IPS-18a (cell line): Measurements from ENCODE around the gene SLC4A9.
"Not testable (repeated sequence)": the region's sequence is repeated elsewhere in the genome, so short reads cannot be mapped to it uniquely, and the experiment has no call there.

Experiments used
- H3K27ac ChIP-seq: one replicate; pipeline ENCODE4 v1.5.1; 2013; ENCODE audit warnings: low read length
- H3K27me3 ChIP-seq: one replicate; pipeline ENCODE4 v1.6.1; 2013; ENCODE audit warnings: mild to moderate bottlenecking, low read length; ENCODE audit not compliant: control insufficient read depth, insufficient read depth
- H3K36me3 ChIP-seq: one replicate; pipeline ENCODE4 v1.6.1; 2013; ENCODE audit warnings: low read depth, low read length; ENCODE audit not compliant: control insufficient read depth
- H3K4me1 ChIP-seq: one replicate; pipeline ENCODE4 v1.6.1; 2013; ENCODE audit warnings: low read depth, low read length; ENCODE audit not compliant: control insufficient read depth
- H3K4me3 ChIP-seq: one replicate; pipeline ENCODE4 v1.5.1; 2013; ENCODE audit warnings: low read length
- H3K9ac ChIP-seq: one replicate; pipeline ENCODE4 v1.6.1; 2013; ENCODE audit warnings: mild to moderate bottlenecking, low read length, moderate library complexity
- H3K9me3 ChIP-seq: one replicate; pipeline ENCODE4 v1.6.1; 2013; ENCODE audit warnings: low read depth, low read length; ENCODE audit not compliant: control insufficient read depth

The SLC4A9 gene

GRCh38 chr5:140408750-140409241 lies 48.8 kb downstream of the SLC4A9 start:
- H3K9me3 ChIP-seq = no peaks in the 10 kb centered on the region
- no peaks in the 10 kb centered on the region for H3K36me3 ChIP-seq
- no peak overlapping the region for H3K9ac ChIP-seq
- H3K27me3 ChIP-seq = no peaks in the 10 kb centered on the region
- H3K27ac ChIP-seq = no peak overlapping the region
- H3K4me1 ChIP-seq = peaks cover 10% of the 10 kb centered on the region
- no peak overlapping the region for H3K4me3 ChIP-seq

- no peaks in the 10 kb centered on the region for H3K36me3 ChIP-seq
- H3K9me3 ChIP-seq = no peaks in the 10 kb centered on the region
- no peak overlapping the region for H3K9ac ChIP-seq
- H3K27ac ChIP-seq = no peak overlapping the region
- no peaks in the 10 kb centered on the region for H3K27me3 ChIP-seq
- H3K4me1 ChIP-seq = no peaks in the 10 kb centered on the region
- no peak overlapping the region for H3K4me3 ChIP-seq
These were observed 53.2 kb downstream of the SLC4A9 start for GRCh38 chr5:140413230-140413629.

GRCh38 chr5:140417235-140417634 lies 57.2 kb downstream of the SLC4A9 start:
- Histone ChIP-seq H3K27ac (no peak overlapping the region), H3K9ac (no peak overlapping the region), H3K9me3 (no peaks in the 10 kb centered on the region), H3K36me3 (no peaks in the 10 kb centered on the region), H3K4me1 (no peaks in the 10 kb centered on the region), H3K27me3 (no peaks in the 10 kb centered on the region), H3K4me3 (no peak overlapping the region)

GRCh38 chr5:140418862-140419520 lies 59.0 kb downstream of the SLC4A9 start:
- H3K9me3 ChIP-seq = no peaks in the 10 kb centered on the region
- H3K4me3 ChIP-seq = no peak overlapping the region
- H3K9ac ChIP-seq = no peak overlapping the region
- H3K27ac ChIP-seq = no peak overlapping the region
- no peaks in the 10 kb centered on the region for H3K4me1 ChIP-seq
- no peaks in the 10 kb centered on the region for H3K27me3 ChIP-seq
- no peaks in the 10 kb centered on the region for H3K36me3 ChIP-seq

- Histone ChIP-seq H3K36me3 (no peaks in the 10 kb centered on the region), H3K27me3 (no peaks in the 10 kb centered on the region), H3K4me1 (no peaks in the 10 kb centered on the region), H3K9me3 (no peaks in the 10 kb centered on the region), H3K9ac (no peak overlapping the region), H3K27ac (no peak overlapping the region), H3K4me3 (no peak overlapping the region)
These were observed 60.2 kb downstream of the SLC4A9 start for GRCh38 chr5:140420226-140420570.

- Histone ChIP-seq H3K9me3 (no peaks in the 10 kb centered on the region), H3K9ac (no peak overlapping the region), H3K27ac (no peak overlapping the region), H3K4me3 (no peak overlapping the region), H3K4me1 (no peaks in the 10 kb centered on the region), H3K36me3 (no peaks in the 10 kb centered on the region), H3K27me3 (no peaks in the 10 kb centered on the region)
These were observed 60.8 kb downstream of the SLC4A9 start for GRCh38 chr5:140420665-140421361.

- not testable (repeated sequence) for H3K27ac ChIP-seq, H3K4me3 ChIP-seq, H3K4me1 ChIP-seq, H3K27me3 ChIP-seq, H3K9me3 ChIP-seq, H3K36me3 ChIP-seq, H3K9ac ChIP-seq
These were observed 61.4 kb downstream of the SLC4A9 start for GRCh38 chr5:140421375-140421774.

GRCh38 chr5:140423609-140424008 lies 63.6 kb downstream of the SLC4A9 start:
- Histone ChIP-seq H3K36me3 (no peaks in the 10 kb centered on the region), H3K9me3 (no peaks in the 10 kb centered on the region), H3K27ac (no peak overlapping the region), H3K9ac (no peak overlapping the region), H3K27me3 (no peaks in the 10 kb centered on the region), H3K4me3 (no peak overlapping the region), H3K4me1 (no peaks in the 10 kb centered on the region)

GRCh38 chr5:140424135-140424534 lies 64.1 kb downstream of the SLC4A9 start:
- H3K4me3 ChIP-seq = no peak overlapping the region
- no peaks in the 10 kb centered on the region for H3K9me3 ChIP-seq
- H3K36me3 ChIP-seq = no peaks in the 10 kb centered on the region
- no peak overlapping the region for H3K9ac ChIP-seq
- no peaks in the 10 kb centered on the region for H3K4me1 ChIP-seq
- no peaks in the 10 kb centered on the region for H3K27me3 ChIP-seq
- no peak overlapping the region for H3K27ac ChIP-seq
